ENCODE results near the gene CUL2.
"Not testable (repeated sequence)": the region's sequence is repeated elsewhere in the genome, so short reads cannot be mapped to it uniquely, and the experiment has no call there.

CUL2 gene

GRCh38 chr10:34994565-34995142, 95.5 kb downstream of the CUL2 start:
- Histone ChIP-seq H3K27me3 (ENCODE audit: low read length) (no peaks in the 10 kb centered on the region), H3K9ac (ENCODE audit: low read length) (no peak overlapping the region), H3K4me2 (ENCODE audit: low read depth, low read length, poor library complexity, severe bottlenecking) (no peak overlapping the region), H3K79me2 (ENCODE audit: insufficient read depth, low read length) (no peaks in the 10 kb centered on the region), H2AFZ (ENCODE audit: low read depth, low read length, severe bottlenecking) (no peak overlapping the region), H3K4me3 (ENCODE audit: insufficient read depth, low read length, poor library complexity, severe bottlenecking) (no peak overlapping the region), H4K20me1 (ENCODE audit: low read depth, low read length) (no peaks in the 10 kb centered on the region), H3K36me3 (ENCODE audit: low read length) (no peaks in the 10 kb centered on the region), H3K27ac (ENCODE audit: low read depth, low read length) (no peak overlapping the region), H3K9me2 (replicated peaks; ENCODE audit: insufficient read depth, low read length) (no peaks in the 10 kb centered on the region), H3K9me3 (ENCODE audit: insufficient read depth, low read length) (no peaks in the 10 kb centered on the region), H3F3A (ENCODE audit: insufficient read depth) (no peaks in the 10 kb centered on the region)
- TF ChIP-seq, protein P1, sequence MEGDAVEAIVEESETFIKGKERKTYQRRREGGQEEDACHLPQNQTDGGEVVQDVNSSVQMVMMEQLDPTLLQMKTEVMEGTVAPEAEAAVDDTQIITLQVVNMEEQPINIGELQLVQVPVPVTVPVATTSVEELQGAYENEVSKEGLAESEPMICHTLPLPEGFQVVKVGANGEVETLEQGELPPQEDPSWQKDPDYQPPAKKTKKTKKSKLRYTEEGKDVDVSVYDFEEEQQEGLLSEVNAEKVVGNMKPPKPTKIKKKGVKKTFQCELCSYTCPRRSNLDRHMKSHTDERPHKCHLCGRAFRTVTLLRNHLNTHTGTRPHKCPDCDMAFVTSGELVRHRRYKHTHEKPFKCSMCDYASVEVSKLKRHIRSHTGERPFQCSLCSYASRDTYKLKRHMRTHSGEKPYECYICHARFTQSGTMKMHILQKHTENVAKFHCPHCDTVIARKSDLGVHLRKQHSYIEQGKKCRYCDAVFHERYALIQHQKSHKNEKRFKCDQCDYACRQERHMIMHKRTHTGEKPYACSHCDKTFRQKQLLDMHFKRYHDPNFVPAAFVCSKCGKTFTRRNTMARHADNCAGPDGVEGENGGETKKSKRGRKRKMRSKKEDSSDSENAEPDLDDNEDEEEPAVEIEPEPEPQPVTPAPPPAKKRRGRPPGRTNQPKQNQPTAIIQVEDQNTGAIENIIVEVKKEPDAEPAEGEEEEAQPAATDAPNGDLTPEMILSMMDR (IDR thresholded peaks at IDR 0.05; ENCODE audit: insufficient read depth, low read length, poor library complexity, severe bottlenecking), result peak; percentile 62
- no peak for TF ChIP-seq EZH2phosphoT487 (conservative IDR thresholded peaks at IDR 0.05; ENCODE audit: low read length)

GRCh38 chr10:34993782-34994181, 96.4 kb downstream of the CUL2 start:
- Histone ChIP-seq H3K79me2 (ENCODE audit: insufficient read depth, low read length) (no peaks in the 10 kb centered on the region), H3K27ac (ENCODE audit: low read depth, low read length) (no peak overlapping the region), H3K9ac (ENCODE audit: low read length) (no peak overlapping the region), H4K20me1 (ENCODE audit: low read depth, low read length) (no peaks in the 10 kb centered on the region), H3K4me3 (ENCODE audit: insufficient read depth, low read length, poor library complexity, severe bottlenecking) (no peak overlapping the region), H3K27me3 (ENCODE audit: low read length) (no peaks in the 10 kb centered on the region), H2AFZ (ENCODE audit: low read depth, low read length, severe bottlenecking) (no peak overlapping the region), H3K4me2 (ENCODE audit: low read depth, low read length, poor library complexity, severe bottlenecking) (no peak overlapping the region), H3K9me3 (ENCODE audit: insufficient read depth, low read length) (no peaks in the 10 kb centered on the region), H3F3A (ENCODE audit: insufficient read depth) (no peaks in the 10 kb centered on the region), H3K36me3 (ENCODE audit: low read length) (no peaks in the 10 kb centered on the region), H3K9me2 (replicated peaks; ENCODE audit: insufficient read depth, low read length) (no peaks in the 10 kb centered on the region)
- no peak for TF ChIP-seq EZH2phosphoT487 (conservative IDR thresholded peaks at IDR 0.05; ENCODE audit: low read length)
- TF ChIP-seq, protein P1 (IDR thresholded peaks at IDR 0.05; ENCODE audit: insufficient read depth, low read length, poor library complexity, severe bottlenecking), result no peak

DNA sequence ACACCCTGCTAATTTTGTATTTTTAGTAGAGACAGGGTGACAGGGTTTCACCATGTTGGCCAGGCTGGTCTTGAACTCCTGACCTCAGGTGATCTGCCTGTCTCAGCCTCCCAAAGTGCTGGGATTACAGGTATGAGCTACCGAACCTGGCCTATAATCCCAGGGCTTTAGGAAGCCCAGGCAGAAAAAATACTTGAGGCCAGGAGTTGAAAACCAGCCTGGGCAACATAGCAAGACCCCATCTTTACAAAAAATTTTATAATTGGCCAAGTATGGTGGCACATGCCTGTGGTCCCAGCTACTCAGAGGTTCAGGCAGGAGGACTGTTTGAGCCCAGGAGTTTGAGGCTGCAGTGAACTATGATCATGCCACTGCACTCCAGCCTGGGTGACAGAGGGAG, 99.0 kb downstream of the CUL2 start:
- not testable (repeated sequence) for H3K27me3 ChIP-seq (ENCODE audit: low read length); H3F3A ChIP-seq (ENCODE audit: insufficient read depth); H3K79me2 ChIP-seq (ENCODE audit: insufficient read depth, low read length); H3K9me3 ChIP-seq (ENCODE audit: insufficient read depth, low read length); H3K9me2 ChIP-seq (replicated peaks; ENCODE audit: insufficient read depth, low read length); H3K4me3 ChIP-seq (ENCODE audit: insufficient read depth, low read length, poor library complexity, severe bottlenecking); H3K27ac ChIP-seq (ENCODE audit: low read depth, low read length); H3K36me3 ChIP-seq (ENCODE audit: low read length); H2AFZ ChIP-seq (ENCODE audit: low read depth, low read length, severe bottlenecking); H4K20me1 ChIP-seq (ENCODE audit: low read depth, low read length); H3K4me2 ChIP-seq (ENCODE audit: low read depth, low read length, poor library complexity, severe bottlenecking); H3K9ac ChIP-seq (ENCODE audit: low read length)

DNA sequence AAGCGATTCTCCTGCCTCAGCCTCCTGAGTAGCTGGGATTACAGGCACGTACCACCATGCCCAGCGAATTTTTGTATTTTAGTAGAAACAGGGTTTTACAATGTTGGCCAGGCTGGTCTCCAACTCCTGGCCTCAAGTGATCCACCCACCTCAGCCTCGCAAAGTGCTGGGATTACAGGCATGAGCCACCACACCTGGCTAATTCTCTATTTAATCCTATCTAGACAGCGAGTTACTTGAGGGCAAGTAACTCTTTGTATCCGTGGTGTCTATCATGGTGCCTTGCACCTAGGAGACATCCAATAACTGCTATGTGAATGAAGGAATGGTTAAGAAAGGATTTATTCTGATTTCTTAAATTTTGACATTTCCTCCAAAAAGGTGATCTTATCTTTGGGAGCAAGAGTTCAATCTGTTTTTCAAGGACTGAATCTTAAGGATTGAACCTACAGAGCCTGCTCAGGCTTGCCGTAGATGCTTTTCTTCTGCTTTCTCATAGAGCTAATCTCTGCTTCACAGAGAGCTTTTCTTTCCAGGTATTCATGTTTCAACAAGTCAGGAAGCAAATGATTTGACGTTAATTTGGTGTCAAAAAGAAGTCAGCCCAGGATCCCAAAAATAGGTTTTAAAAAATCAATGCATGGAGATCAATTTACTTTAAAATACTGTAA, 101.6 kb downstream of the CUL2 start:
- Histone ChIP-seq H3F3A (ENCODE audit: insufficient read depth) (no peaks in the 10 kb centered on the region), H2AFZ (ENCODE audit: low read depth, low read length, severe bottlenecking) (no peak overlapping the region), H3K9me3 (ENCODE audit: insufficient read depth, low read length) (peaks cover 8% of the 10 kb centered on the region; the same call in 1 of the 2 replicates), H3K36me3 (ENCODE audit: low read length) (no peaks in the 10 kb centered on the region), H3K79me2 (ENCODE audit: insufficient read depth, low read length) (no peaks in the 10 kb centered on the region), H3K9me2 (replicated peaks; ENCODE audit: insufficient read depth, low read length) (no peaks in the 10 kb centered on the region), H3K9ac (ENCODE audit: low read length) (no peak overlapping the region), H4K20me1 (ENCODE audit: low read depth, low read length) (no peaks in the 10 kb centered on the region), H3K4me3 (ENCODE audit: insufficient read depth, low read length, poor library complexity, severe bottlenecking) (no peak overlapping the region), H3K27me3 (ENCODE audit: low read length) (no peaks in the 10 kb centered on the region), H3K4me2 (ENCODE audit: low read depth, low read length, poor library complexity, severe bottlenecking) (no peak overlapping the region), H3K27ac (ENCODE audit: low read depth, low read length) (no peak overlapping the region)
- TF ChIP-seq, protein P1 (IDR thresholded peaks at IDR 0.05; ENCODE audit: insufficient read depth, low read length, poor library complexity, severe bottlenecking), result no peak
- TF ChIP-seq EZH2phosphoT487 (conservative IDR thresholded peaks at IDR 0.05; ENCODE audit: low read length), result no peak
